AG09309 (cell line): ENCODE measurements around the gene FTSJ3.
A peak's percentile ranks its signal among the peaks of the same experiment; 100 is the strongest.

Experiments used
- DNase-seq: peaks from one replicate; pipeline ENCODE4 v3.0.0-alpha.2; 2010; ENCODE audit warnings: low read depth
- H3K4me3 ChIP-seq: 2 replicates; pipeline ENCODE4 v1.5.1; 2011; ENCODE audit warnings: mild to moderate bottlenecking, low read depth, low read length, moderate library complexity; ENCODE audit not compliant: control insufficient read depth
- CTCF ChIP-seq: IDR thresholded peaks from 2 replicates; pipeline ENCODE4 v1.5.1; 2011; ENCODE audit warnings: mild to moderate bottlenecking, low read depth, low read length, inconsistent platforms; ENCODE audit not compliant: insufficient read depth, control insufficient read depth; ENCODE audit errors: missing control alignments

FTSJ3 gene

GRCh38 chr17:63838631-63839171 lies 11.2 kb upstream of the FTSJ3 start:
- no peak overlapping the region for H3K4me3 ChIP-seq

GRCh38 chr17:63837962-63838600 lies 10.6 kb upstream of the FTSJ3 start:
- no peak for TF ChIP-seq CTCF
- no peak overlapping the region for H3K4me3 ChIP-seq
- DNase-seq: no peak

More at GRCh38 chr17:63838631-63839171, 11.2 kb upstream of the FTSJ3 start:
- peak; percentile 14 for DNase-seq
- no peak for TF ChIP-seq CTCF

- DNase-seq: no peak
- no peak overlapping the region for H3K4me3 ChIP-seq
- no peak for TF ChIP-seq CTCF
Observed at GRCh38 chr17:63837480-63837879, 10.0 kb upstream of the FTSJ3 start.

GRCh38 chr17:63836811-63837210 lies 9.3 kb upstream of the FTSJ3 start:
- H3K4me3 ChIP-seq: no peak overlapping the region
- DNase-seq: no peak
- no peak for TF ChIP-seq CTCF

- H3K4me3 ChIP-seq: no peak overlapping the region
- TF ChIP-seq CTCF: no peak
- no peak for DNase-seq
Observed at GRCh38 chr17:63835167-63835720, 7.8 kb upstream of the FTSJ3 start.

- peak; percentile 81 for TF ChIP-seq CTCF
- no peak overlapping the region for H3K4me3 ChIP-seq
Observed at GRCh38 chr17:63834431-63835166, 7.1 kb upstream of the FTSJ3 start.

More at GRCh38 chr17:63834431-63835166, 7.1 kb upstream of the FTSJ3 start:
- peak; percentile 59 for DNase-seq
